Coronary artery (tissue), 2 donors: ENCODE measurements around the gene CACNA2D3.

Experiments used
- DNase-seq: peaks from one replicate; pipeline ENCODE4 v3.0.0-alpha.2; 2017; ENCODE audit warnings: low spot score
- H3K27ac ChIP-seq, 2 donors: fragments of 200-600 bp; sonication (generic); one replicate each; pipeline ENCODE4 v1.5.1; 2016 to 2019
- H3K4me3 ChIP-seq: fragments of 200-600 bp; sonication (generic); 2 replicates; pipeline ENCODE4 v1.5.1; 2016; ENCODE audit warnings: mild to moderate bottlenecking, moderate library complexity
- TF ChIP-seq, protein P1 (sequence below): fragments of 200-600 bp; sonication (generic); IDR thresholded peaks from one replicate; pipeline ENCODE4 v1.5.1; 2019; ENCODE audit warnings: antibody characterized with exemption

CACNA2D3 gene

DNA sequence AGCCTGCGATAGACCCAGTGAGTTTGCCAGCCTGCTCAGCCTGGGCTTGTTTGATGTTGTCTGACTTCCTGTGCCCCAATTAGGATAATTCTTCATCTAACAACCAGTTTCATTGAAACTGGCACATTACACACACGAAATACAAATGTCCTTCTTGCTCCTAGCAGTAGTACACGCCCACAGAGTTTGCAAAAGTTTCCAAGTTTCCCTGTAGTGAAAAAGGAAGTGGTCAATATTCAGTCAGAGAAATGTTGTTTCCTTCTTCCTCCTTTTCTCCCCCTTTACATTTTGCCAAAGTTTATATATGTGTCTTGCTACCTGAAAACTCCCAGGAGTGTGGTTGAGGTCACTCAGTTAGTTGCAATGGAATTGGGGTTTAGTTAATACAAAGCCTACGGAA, 863.9 kb downstream of the CACNA2D3 start:
- DNase-seq = no peak
- no peak overlapping the region for H3K4me3 ChIP-seq
- no peak overlapping the region for H3K27ac ChIP-seq
- TF ChIP-seq, protein P1, sequence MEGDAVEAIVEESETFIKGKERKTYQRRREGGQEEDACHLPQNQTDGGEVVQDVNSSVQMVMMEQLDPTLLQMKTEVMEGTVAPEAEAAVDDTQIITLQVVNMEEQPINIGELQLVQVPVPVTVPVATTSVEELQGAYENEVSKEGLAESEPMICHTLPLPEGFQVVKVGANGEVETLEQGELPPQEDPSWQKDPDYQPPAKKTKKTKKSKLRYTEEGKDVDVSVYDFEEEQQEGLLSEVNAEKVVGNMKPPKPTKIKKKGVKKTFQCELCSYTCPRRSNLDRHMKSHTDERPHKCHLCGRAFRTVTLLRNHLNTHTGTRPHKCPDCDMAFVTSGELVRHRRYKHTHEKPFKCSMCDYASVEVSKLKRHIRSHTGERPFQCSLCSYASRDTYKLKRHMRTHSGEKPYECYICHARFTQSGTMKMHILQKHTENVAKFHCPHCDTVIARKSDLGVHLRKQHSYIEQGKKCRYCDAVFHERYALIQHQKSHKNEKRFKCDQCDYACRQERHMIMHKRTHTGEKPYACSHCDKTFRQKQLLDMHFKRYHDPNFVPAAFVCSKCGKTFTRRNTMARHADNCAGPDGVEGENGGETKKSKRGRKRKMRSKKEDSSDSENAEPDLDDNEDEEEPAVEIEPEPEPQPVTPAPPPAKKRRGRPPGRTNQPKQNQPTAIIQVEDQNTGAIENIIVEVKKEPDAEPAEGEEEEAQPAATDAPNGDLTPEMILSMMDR = no peak

DNA sequence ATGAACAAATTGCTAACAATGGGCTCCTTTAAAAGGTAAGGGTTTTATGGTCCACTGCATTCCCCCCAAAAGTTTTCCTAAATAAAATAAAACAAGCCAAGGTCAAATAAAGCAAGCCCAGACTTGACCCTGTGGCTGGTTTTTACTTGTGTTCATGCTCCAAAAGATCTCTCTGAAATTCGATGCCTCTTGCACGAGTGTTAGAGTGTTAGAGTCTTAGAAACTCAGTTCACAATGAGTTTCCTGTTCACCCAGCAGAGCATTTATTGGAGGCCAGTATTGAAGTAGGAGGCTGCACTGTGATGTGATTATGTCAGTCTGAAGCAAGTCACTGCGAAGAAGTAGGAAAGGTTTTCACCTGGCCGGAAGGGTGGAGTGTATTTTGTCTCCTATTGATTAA, 865.4 kb downstream of the CACNA2D3 start:
- H3K4me3 ChIP-seq = no peak overlapping the region
- DNase-seq = no peak
- no peak overlapping the region for H3K27ac ChIP-seq
- TF ChIP-seq, protein P1 = no peak

DNA sequence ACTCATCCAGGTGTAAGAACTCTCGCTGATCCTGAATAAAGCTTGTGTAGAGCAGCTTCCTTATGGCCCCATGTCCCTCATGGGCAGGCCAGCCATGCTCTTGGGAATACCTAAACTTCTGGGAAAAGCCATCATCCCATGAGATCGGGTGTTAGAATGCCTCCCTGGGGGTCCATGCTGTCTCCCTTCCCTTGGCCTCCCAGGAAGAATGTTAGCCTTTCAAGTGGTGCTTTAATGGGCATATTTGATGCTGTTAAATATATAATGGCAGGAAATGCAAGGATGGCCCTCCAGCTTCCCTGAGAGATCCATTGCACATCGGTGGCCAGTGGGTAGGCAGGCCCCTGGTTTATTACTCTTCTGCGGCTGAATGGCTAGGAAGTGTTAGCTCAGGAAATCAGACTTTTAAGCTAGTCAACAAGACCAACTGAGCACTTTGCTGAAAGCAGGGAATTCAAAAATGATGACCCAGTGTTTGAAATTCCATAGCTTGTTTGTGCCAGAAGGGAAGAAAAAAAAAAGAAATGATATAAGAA, 866.0 kb downstream of the CACNA2D3 start:
- no peak for DNase-seq
- TF ChIP-seq, protein P1 = no peak
- no peak overlapping the region for H3K4me3 ChIP-seq
- peak overlapping the region in 1 of 2 donors; percentile 57 for H3K27ac ChIP-seq

DNA sequence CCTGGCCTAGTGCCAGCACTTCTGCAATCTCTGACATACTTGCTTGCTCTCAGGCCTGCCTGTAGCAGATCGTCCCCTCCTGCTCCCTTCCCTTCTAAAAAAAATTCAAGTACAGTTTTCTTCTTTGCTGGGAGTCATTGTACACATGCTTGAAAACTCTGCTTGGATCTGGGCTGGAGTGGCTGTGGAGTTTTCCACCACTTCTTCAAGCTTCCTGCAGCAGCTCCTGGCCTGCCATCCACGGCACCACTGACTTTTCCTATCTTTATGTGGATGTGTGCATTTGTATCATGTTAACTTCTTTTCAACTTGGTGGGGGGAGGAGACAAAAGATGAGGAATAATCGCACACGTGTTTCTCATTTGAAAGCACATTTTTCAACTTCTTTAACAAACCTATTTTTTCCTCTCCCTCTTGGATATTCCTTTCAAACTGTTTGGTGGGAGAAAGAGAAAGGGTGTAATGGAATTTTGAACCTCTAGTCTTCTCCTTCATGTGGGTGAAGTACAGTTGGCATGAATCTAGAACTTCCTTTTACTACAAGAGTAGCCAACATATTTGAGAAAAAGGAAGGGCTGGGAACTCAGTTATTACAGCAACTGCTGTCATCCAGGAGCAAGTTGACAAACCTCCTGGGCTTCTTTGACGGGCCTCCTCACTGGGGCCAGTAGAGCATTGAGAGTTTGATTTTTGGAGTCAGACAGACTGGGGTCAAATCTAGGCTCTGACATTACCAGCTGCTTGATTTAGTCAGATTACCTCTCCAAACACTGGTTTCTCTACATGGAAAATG, 866.7 kb downstream of the CACNA2D3 start:
- TF ChIP-seq, protein P1 = no peak
- no peak for DNase-seq
- Histone ChIP-seq H3K27ac (peak overlapping the region in 1 of 2 donors; percentile 17), H3K4me3 (no peak overlapping the region)

DNA sequence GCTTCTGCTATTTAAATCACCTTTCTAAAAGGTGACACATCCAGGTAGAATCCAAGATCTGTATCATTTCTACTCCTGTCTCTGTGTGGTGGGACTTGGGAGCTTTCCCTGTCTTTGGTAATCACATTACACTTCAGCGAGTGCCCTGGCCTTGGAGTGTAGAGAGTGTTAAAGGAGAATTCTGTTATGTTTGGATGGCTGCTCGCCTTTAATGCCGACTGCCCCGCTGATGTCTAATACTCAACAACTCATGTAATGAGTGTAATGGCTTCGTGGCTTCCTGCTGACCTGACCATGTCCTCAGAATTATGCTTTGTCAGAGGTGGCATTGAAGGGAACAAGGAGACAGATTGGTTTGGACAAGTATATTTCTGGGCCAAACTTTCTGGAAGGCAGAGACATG, 871.8 kb downstream of the CACNA2D3 start:
- Histone ChIP-seq H3K27ac (no peak overlapping the region), H3K4me3 (no peak overlapping the region)
- TF ChIP-seq, protein P1 = no peak
- DNase-seq = no peak

DNA sequence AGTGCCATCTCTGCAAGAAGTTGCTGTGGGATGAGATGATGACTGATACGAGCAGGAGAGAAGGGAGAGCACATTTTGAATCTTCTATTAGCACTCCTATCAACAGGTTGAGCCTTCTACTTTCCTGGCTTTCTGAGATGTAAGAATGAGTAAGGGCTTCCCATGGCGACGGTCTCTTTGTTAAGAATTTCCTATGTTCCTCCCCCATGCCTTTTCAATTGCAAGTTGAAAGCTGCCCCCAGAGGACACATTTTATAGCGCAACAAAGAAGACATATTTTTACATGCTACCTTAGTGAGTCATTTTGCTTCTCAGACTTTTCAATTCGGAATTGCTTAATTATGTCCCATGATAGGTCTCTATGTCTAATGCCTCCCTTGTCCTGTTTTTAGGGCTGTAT, 876.8 kb downstream of the CACNA2D3 start:
- H3K27ac ChIP-seq = no peak overlapping the region
- no peak for DNase-seq
- TF ChIP-seq, protein P1 = no peak

DNA sequence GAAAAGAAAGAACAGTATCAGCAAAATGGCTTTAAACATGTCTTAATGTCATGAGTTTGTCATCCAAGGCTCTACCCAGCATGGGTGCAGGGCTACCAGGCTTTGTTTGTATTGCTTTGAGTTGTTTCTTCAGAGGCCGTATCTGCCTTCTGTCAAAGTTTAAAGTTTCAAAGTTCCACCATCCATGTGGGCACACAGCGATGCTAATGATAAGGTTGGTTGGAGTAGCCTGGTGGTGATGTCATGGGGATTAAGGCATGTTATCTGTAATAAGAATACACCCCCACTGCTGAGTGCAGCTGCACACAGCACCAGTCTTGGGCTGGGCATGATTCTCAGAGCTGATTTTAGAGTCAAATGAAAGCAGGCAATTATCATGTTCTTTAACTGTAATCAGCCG, 877.5 kb downstream of the CACNA2D3 start:
- no peak overlapping the region for H3K4me3 ChIP-seq
- no peak for DNase-seq
- no peak overlapping the region for H3K27ac ChIP-seq
- TF ChIP-seq, protein P1 = no peak

More for the DNA sequence above, 876.8 kb downstream of the CACNA2D3 start:
- no peak overlapping the region for H3K4me3 ChIP-seq
